Transverse colon (tissue), 4 donors: ENCODE data around the gene SLC43A3. TPM values are rescaled to one million over a fixed set of nuclear protein-coding genes. Genes with fewer than 3 reads are reported as not detected.

Source experiments
- DNase-seq: peaks from one replicate; pipeline ENCODE4 v3.0.0-alpha.2; 2019
- H3K27ac ChIP-seq, 4 donors: fragments of 200-600 bp; sonication (generic); 2 replicates each; pipeline ENCODE4 v1.5.1; 2016 to 2018; ENCODE audit warnings: inconsistent platforms in 4 of 4
- H3K27me3 ChIP-seq: fragments of 200-600 bp; sonication (generic); 2 replicates; pipeline ENCODE4 v1.5.1; 2017; ENCODE audit warnings: inconsistent platforms
- H3K36me3 ChIP-seq, 4 donors: fragments of 200-600 bp; sonication (generic); 2 replicates each; pipeline ENCODE4 v1.5.1; 2017 to 2019; ENCODE audit warnings: inconsistent platforms in 4 of 4
- H3K4me1 ChIP-seq, 4 donors: fragments of 200-600 bp; sonication (generic); 2 replicates each; pipeline ENCODE4 v1.5.1; 2017 to 2020; ENCODE audit warnings: inconsistent platforms in 4 of 4
- H3K4me3 ChIP-seq, 4 donors: fragments of 200-600 bp; sonication (generic); 1 replicate in 1 of 4; 2 replicates in 3 of 4; pipeline versions ENCODE4 v1.5.1 to v1.6.1; 2017 to 2019; ENCODE audit warnings: inconsistent platforms in 4 of 4
- H3K9me3 ChIP-seq, 2 donors: fragments of 200-600 bp; sonication (generic); 2 replicates each; pipeline ENCODE4 v1.5.1; 2017 to 2019; ENCODE audit warnings: inconsistent platforms in 2 of 2
- CTCF ChIP-seq, 5 experiments: fragments of 200-600 bp in 3 of 5; fragments of 450-650 bp in 2 of 5; sonication (generic) in 3 of 5; IDR thresholded peaks; 1 replicate in 2 of 5; 2 replicates in 3 of 5; pipeline ENCODE4 v1.5.1; 2016 to 2017; ENCODE audit warnings: antibody characterized with exemption in 5 of 5, inconsistent platforms in 3 of 5, mild to moderate bottlenecking in 2 of 5, moderate library complexity in 1 of 5
- EP300 ChIP-seq: sonication (generic); formaldehyde crosslinking; IDR thresholded peaks from one replicate; pipeline ENCODE4 v1.6.1; 2017; ENCODE audit warnings: antibody characterized with exemption, low read depth
- POLR2A ChIP-seq: fragments of 450-650 bp; IDR thresholded peaks from one replicate; pipeline ENCODE4 v1.6.1; 2016; ENCODE audit warnings: antibody characterized with exemption, mild to moderate bottlenecking, moderate library complexity
- POLR2AphosphoS5 ChIP-seq, 3 donors: sonication (generic); formaldehyde crosslinking; IDR thresholded peaks; one replicate each; pipeline ENCODE4 v1.6.1; 2016; ENCODE audit warnings: antibody characterized with exemption in 3 of 3
- WGBS, 2 donors: methylation state at CpG; one replicate each; pipeline ENCODE4 v1.1.5; 2018; ENCODE audit warnings: low coverage in 1 of 2; 5-methylcytosine and 5-hydroxymethylcytosine counted together
- in situ Hi-C, 4 donors: fragments of 200-750 bp; cut with MboI; loops; one replicate each; pipeline versions ENCODE4 v1.15.0 to v1.15.1; 2017; ENCODE audit warnings: low sequenced_read_pairs in 3 of 4, low pct_ligation_motif_present in 1 of 4, low pct_unique_long_range_greater_than_20kb in 1 of 4
- intact Hi-C: fragments of 100-400 bp; cut with DNase I; formaldehyde crosslinking; loops from one replicate; pipeline ENCODE4 v1.15.1; 2023; ENCODE audit warnings: low total_unique reads
- total RNA-seq, 4 donors: library from RNA; depleted of rRNA; stranded (reverse); fragments of >200 nt; gene quantifications; one replicate each; pipeline ENCODE4 v1.1.0, GENCODE V29; 2016

The SLC43A3 gene
- total RNA-seq, 4 donors from 2014 or later: 6.0 to 35.9 (median 19.4) TPM

- in situ Hi-C loops: no loop called here
Observed at GRCh38 chr11:57399972-57400578, 26.8 kb downstream of the SLC43A3 start.

DNA sequence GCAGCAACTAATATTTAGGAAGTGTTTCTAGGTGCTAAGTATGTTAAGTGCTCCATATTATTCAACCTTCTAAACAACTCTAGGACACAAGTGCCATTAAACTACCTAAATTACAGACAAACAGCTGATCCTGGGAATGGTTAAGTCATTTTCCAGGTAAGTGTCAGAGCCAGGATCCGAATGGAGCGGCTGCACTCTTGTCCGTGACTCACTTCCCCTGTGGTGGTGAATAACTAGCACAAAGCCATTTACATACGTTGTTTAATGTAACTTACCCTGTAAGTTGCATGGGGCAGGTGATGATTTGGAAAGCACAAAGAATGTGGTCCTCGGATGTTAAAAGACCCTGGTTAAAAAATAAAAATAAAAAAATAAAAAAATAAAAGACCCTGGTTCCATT is 27.7 kb downstream of the SLC43A3 start:
- DNase-seq: no peak
- Histone ChIP-seq H3K36me3 (no peaks in the 10 kb centered on the region), H3K9me3 (no peaks in the 10 kb centered on the region), H3K4me3 (no peak overlapping the region), H3K4me1 (peaks cover 0 to 7% (median 1%) of the 10 kb centered on the region in 4 donors), H3K27me3 (no peaks in the 10 kb centered on the region), H3K27ac (no peak overlapping the region)
- in situ Hi-C loops: no loop called here
- WGBS, 2 donors: 87% methylated on average over 5 of the region's 5 CpGs; no CpG with 5 or more reads in 1 of the 2 donors
- TF ChIP-seq POLR2AphosphoS5 (IDR thresholded peaks at IDR 0.05) (no peak), POLR2A (no peak), CTCF (IDR thresholded peaks at IDR 0.05) (no peak), EP300 (no peak)
- intact Hi-C loops: no loop called here

More at GRCh38 chr11:57399972-57400578, 26.8 kb downstream of the SLC43A3 start:
- Histone ChIP-seq H3K27me3 (no peaks in the 10 kb centered on the region), H3K27ac (no peak overlapping the region), H3K9me3 (no peaks in the 10 kb centered on the region), H3K4me1 (peaks cover 0 to 7% (median 1%) of the 10 kb centered on the region in 4 donors), H3K4me3 (no peak overlapping the region), H3K36me3 (no peaks in the 10 kb centered on the region)
- 50 to 60% methylated on average over 2 to 4 of the region's 4 CpGs for WGBS, 2 donors
- no peak for TF ChIP-seq POLR2AphosphoS5 (IDR thresholded peaks at IDR 0.05)
- TF ChIP-seq EP300: no peak
- TF ChIP-seq CTCF (IDR thresholded peaks at IDR 0.05): no peak
- TF ChIP-seq POLR2A: no peak
- intact Hi-C loops: no loop called here
- no peak for DNase-seq

GRCh38 chr11:57397394-57397990 is 29.4 kb downstream of the SLC43A3 start:
- H3K27ac ChIP-seq: no peak overlapping the region
- 73 to 91% methylated on average over 4 of the region's 4 CpGs for WGBS, 2 donors
- in situ Hi-C loops (no loop called here), intact Hi-C loops (no loop called here)
- no peak overlapping the region for H3K4me3 ChIP-seq
- H3K27me3 ChIP-seq: no peaks in the 10 kb centered on the region
- DNase-seq: no peak
- H3K4me1 ChIP-seq: peaks cover 0 to 7% (median 1%) of the 10 kb centered on the region in 4 donors
- no peaks in the 10 kb centered on the region for H3K9me3 ChIP-seq
- TF ChIP-seq CTCF (IDR thresholded peaks at IDR 0.05) (no peak), EP300 (no peak), POLR2AphosphoS5 (IDR thresholded peaks at IDR 0.05) (no peak), POLR2A (no peak)
- H3K36me3 ChIP-seq: no peaks in the 10 kb centered on the region

DNA sequence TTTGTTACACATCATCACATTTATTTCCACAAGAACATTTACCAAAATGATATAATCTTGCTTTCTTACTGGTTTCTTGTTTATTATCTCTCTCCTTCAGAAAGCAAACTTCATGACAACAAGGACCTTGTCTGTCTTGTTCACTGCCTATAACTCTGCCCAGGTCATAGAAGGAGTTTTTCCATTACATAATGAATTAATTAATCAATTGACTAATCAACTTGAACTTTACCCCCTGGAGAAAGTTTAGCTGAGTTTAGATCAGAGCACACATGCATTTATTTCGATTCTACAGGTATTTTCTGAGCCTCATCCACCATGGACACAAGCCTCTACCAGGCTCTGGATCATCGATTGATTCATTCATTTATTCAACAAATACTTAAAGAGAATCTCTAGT is 30.2 kb downstream of the SLC43A3 start:
- in situ Hi-C loops (no loop called here), intact Hi-C loops (no loop called here)
- TF ChIP-seq EP300 (no peak), CTCF (IDR thresholded peaks at IDR 0.05) (no peak), POLR2A (no peak), POLR2AphosphoS5 (IDR thresholded peaks at IDR 0.05) (no peak)
- DNase-seq: no peak
- no peaks in the 10 kb centered on the region for H3K27me3 ChIP-seq
- H3K27ac ChIP-seq: no peak overlapping the region
- no peaks in the 10 kb centered on the region for H3K9me3 ChIP-seq
- H3K36me3 ChIP-seq: no peaks in the 10 kb centered on the region
- WGBS, 2 donors: 68 to 75% methylated on average over 2 of the region's 2 CpGs
- no peak overlapping the region for H3K4me3 ChIP-seq
- H3K4me1 ChIP-seq: peaks cover 0 to 7% (median 1%) of the 10 kb centered on the region in 4 donors
